Measurements from ENCODE around the gene ARFGEF2.

The ARFGEF2 gene

GRCh38 chr20:48912065-48912464, 9.4 kb upstream of the ARFGEF2 start:
- no peak overlapping the region for H3K27ac ChIP-seq (ENCODE audit: low read depth in 2 of 2, low read length in 2 of 2)
- no peaks in the 10 kb centered on the region for H3K4me1 ChIP-seq (ENCODE audit: control insufficient read depth in 2 of 2, insufficient read depth in 2 of 2, low read length in 2 of 2)
- no peaks in the 10 kb centered on the region for H3K9me3 ChIP-seq (ENCODE audit: control insufficient read depth in 2 of 2, low read length in 2 of 2)
- H3K36me3 ChIP-seq (ENCODE audit: control insufficient read depth in 2 of 2, insufficient read depth in 2 of 2, low read length in 2 of 2), result no peaks in the 10 kb centered on the region
- no peaks in the 10 kb centered on the region for H3K27me3 ChIP-seq (ENCODE audit: control insufficient read depth in 2 of 2, insufficient read depth in 2 of 2, low read length in 2 of 2)
- H3K4me3 ChIP-seq (ENCODE audit: low read length in 2 of 2), result no peak overlapping the region
- H3K9ac ChIP-seq (ENCODE audit: low read depth in 1 of 2, low read length in 2 of 2), result no peak overlapping the region

GRCh38 chr20:48916699-48917098, 4.8 kb upstream of the ARFGEF2 start:
- Histone ChIP-seq H3K4me3 (ENCODE audit: low read length in 2 of 2) (no peak overlapping the region), H3K4me1 (ENCODE audit: control insufficient read depth in 2 of 2, insufficient read depth in 2 of 2, low read length in 2 of 2) (peaks cover 7 to 14% of the 10 kb centered on the region in 2 donors), H3K27ac (ENCODE audit: low read depth in 2 of 2, low read length in 2 of 2) (no peak overlapping the region), H3K9me3 (ENCODE audit: control insufficient read depth in 2 of 2, low read length in 2 of 2) (no peaks in the 10 kb centered on the region), H3K9ac (ENCODE audit: low read depth in 1 of 2, low read length in 2 of 2) (no peak overlapping the region), H3K27me3 (ENCODE audit: control insufficient read depth in 2 of 2, insufficient read depth in 2 of 2, low read length in 2 of 2) (no peaks in the 10 kb centered on the region), H3K36me3 (ENCODE audit: control insufficient read depth in 2 of 2, insufficient read depth in 2 of 2, low read length in 2 of 2) (no peaks in the 10 kb centered on the region)

- no peak overlapping the region for H3K27ac ChIP-seq (ENCODE audit: low read depth in 2 of 2, low read length in 2 of 2)
Observed at GRCh38 chr20:48919336-48919881, 2.1 kb upstream of the ARFGEF2 start.

GRCh38 chr20:48919882-48920526, 1.5 kb upstream of the ARFGEF2 start:
- Histone ChIP-seq H3K9ac (ENCODE audit: low read depth in 1 of 2, low read length in 2 of 2) (peak overlapping the region; percentile 69 to 98), H3K4me1 (ENCODE audit: control insufficient read depth in 2 of 2, insufficient read depth in 2 of 2, low read length in 2 of 2) (peaks cover 27 to 36% of the 10 kb centered on the region in 2 donors), H3K27ac (ENCODE audit: low read depth in 2 of 2, low read length in 2 of 2) (peak overlapping the region; percentile 94 to 98), H3K9me3 (ENCODE audit: control insufficient read depth in 2 of 2, low read length in 2 of 2) (no peaks in the 10 kb centered on the region), H3K27me3 (ENCODE audit: control insufficient read depth in 2 of 2, insufficient read depth in 2 of 2, low read length in 2 of 2) (no peaks in the 10 kb centered on the region), H3K36me3 (ENCODE audit: control insufficient read depth in 2 of 2, insufficient read depth in 2 of 2, low read length in 2 of 2) (no peaks in the 10 kb centered on the region), H3K4me3 (ENCODE audit: low read length in 2 of 2) (peak overlapping the region in 1 of 2 donors; percentile 98)

More at GRCh38 chr20:48919336-48919881, 2.1 kb upstream of the ARFGEF2 start:
- H3K9me3 ChIP-seq (ENCODE audit: control insufficient read depth in 2 of 2, low read length in 2 of 2), result no peaks in the 10 kb centered on the region
- no peaks in the 10 kb centered on the region for H3K27me3 ChIP-seq (ENCODE audit: control insufficient read depth in 2 of 2, insufficient read depth in 2 of 2, low read length in 2 of 2)
- peaks cover 22 to 31% of the 10 kb centered on the region in 2 donors for H3K4me1 ChIP-seq (ENCODE audit: control insufficient read depth in 2 of 2, insufficient read depth in 2 of 2, low read length in 2 of 2)
- H3K4me3 ChIP-seq (ENCODE audit: low read length in 2 of 2), result no peak overlapping the region
- H3K36me3 ChIP-seq (ENCODE audit: control insufficient read depth in 2 of 2, insufficient read depth in 2 of 2, low read length in 2 of 2), result no peaks in the 10 kb centered on the region
- no peak overlapping the region for H3K9ac ChIP-seq (ENCODE audit: low read depth in 1 of 2, low read length in 2 of 2)

DNA sequence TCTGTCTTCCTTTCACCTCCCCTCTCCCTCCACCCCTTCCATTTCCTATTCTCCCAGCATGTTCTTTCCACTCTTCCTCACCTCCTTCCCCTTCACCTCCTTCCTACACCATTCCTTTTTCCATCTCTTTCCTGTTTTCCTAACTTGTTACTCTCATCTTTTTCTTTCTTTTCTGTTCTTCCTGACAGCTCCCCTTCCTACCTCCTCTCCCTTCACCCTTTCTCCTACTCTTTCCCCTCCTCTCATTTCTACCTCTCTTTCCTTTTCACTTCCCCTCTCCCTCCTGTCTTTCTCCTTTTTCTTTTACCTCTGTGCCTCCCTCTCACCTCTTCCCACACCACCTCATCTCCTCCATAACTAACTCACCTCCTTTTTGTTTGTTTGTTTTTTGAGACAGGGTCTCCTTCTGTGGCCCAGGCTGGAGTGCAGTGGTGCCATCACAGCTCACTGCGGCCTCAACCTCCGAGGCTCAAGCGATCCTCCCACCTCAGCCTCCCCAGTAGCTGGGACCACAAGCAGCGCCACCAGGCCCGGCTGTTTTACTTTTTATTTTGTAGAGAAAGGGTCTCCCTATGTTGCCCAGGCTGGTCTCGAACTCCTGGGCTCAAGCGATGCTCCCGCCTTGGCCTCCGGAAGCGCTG, 864 bp upstream of the ARFGEF2 start:
- Histone ChIP-seq H3K27me3 (ENCODE audit: control insufficient read depth in 2 of 2, insufficient read depth in 2 of 2, low read length in 2 of 2) (no peaks in the 10 kb centered on the region), H3K9me3 (ENCODE audit: control insufficient read depth in 2 of 2, low read length in 2 of 2) (no peaks in the 10 kb centered on the region), H3K4me3 (ENCODE audit: low read length in 2 of 2) (peak overlapping the region; percentile 84 to 98), H3K36me3 (ENCODE audit: control insufficient read depth in 2 of 2, insufficient read depth in 2 of 2, low read length in 2 of 2) (no peaks in the 10 kb centered on the region), H3K4me1 (ENCODE audit: control insufficient read depth in 2 of 2, insufficient read depth in 2 of 2, low read length in 2 of 2) (peaks cover 29 to 38% of the 10 kb centered on the region in 2 donors), H3K9ac (ENCODE audit: low read depth in 1 of 2, low read length in 2 of 2) (peak overlapping the region; percentile 69 to 98), H3K27ac (ENCODE audit: low read depth in 2 of 2, low read length in 2 of 2) (peak overlapping the region; percentile 94 to 98)

DNA sequence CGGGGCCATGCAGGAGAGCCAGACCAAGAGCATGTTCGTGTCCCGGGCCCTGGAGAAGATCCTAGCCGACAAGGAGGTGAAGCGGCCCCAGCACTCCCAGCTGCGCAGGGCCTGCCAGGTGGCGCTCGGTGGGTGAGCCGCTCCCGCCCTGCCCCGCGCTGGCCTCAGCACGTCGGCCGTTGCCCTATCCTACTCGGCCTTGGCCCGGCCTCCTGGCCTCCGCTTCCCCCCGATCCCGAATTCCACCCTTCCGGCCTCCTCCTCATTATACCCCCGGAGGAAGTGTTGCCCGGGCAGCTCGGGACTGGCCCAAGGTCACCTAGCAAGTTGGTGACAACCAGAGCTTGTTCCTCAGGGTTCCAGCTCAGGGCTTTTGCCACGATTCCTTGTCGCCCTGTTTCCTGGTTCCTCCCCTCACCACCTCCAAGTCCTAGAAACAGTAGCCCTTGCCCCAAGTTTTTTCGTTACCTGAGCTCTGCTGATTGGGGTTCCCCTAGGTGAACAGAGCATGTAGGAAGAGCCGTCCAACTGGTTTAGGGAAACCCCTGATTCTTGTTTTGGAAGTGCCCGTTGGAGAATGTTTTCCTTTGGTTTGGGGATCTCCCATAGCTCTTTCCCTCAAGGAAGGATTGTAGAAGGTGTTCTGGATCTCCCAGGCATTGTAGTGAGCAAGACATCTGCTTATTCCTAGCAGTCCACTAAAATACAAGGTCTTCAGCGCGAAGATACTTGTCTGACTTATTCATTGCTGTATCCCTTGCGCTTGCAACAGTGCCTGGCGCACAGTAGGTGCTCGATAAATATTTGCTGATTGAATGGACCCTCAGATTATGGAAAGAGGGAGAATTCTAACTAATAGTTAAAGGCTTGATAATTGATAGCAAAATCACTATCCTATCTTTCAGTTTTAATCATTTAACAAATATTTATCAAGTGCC, 641 bp downstream of the ARFGEF2 start:
- H3K4me1 ChIP-seq (ENCODE audit: control insufficient read depth in 2 of 2, insufficient read depth in 2 of 2, low read length in 2 of 2), result peaks cover 36 to 48% of the 10 kb centered on the region in 2 donors
- H3K9ac ChIP-seq (ENCODE audit: low read depth in 1 of 2, low read length in 2 of 2), result peak overlapping the region; percentile 69 to 98
- H3K9me3 ChIP-seq (ENCODE audit: control insufficient read depth in 2 of 2, low read length in 2 of 2), result no peaks in the 10 kb centered on the region
- peak overlapping the region; percentile 84 to 98 for H3K4me3 ChIP-seq (ENCODE audit: low read length in 2 of 2)
- H3K36me3 ChIP-seq (ENCODE audit: control insufficient read depth in 2 of 2, insufficient read depth in 2 of 2, low read length in 2 of 2), result no peaks in the 10 kb centered on the region
- H3K27me3 ChIP-seq (ENCODE audit: control insufficient read depth in 2 of 2, insufficient read depth in 2 of 2, low read length in 2 of 2), result no peaks in the 10 kb centered on the region
- peak overlapping the region; percentile 94 to 98 for H3K27ac ChIP-seq (ENCODE audit: low read depth in 2 of 2, low read length in 2 of 2)

DNA sequence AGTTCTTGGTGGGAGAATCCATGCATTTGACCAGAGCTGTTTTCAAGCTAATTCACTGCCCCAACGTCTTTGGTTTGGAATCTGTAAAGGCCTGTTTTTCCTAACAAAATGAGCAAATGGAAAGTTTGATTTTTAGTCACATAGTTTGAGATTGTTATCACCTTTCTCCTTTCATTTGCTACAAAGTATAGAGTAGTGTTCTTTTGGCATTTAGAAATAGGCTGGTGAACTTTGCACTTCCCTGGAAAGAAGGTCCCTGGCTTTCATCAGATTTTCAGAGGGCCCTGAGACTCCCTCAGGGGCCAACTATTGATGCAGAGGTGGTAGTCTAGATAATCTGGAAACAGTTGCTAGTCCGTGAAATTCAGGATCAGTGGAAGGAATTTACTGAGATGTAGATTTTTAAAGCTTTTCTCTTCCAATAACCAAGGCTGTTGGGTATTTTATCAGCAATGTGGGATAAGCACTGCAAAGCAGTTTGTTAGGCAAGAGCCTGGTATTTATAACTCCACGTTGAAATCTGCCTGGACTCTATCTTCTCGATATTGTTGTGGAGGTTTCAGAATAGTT, 1.7 kb downstream of the ARFGEF2 start:
- H3K4me1 ChIP-seq (ENCODE audit: control insufficient read depth in 2 of 2, insufficient read depth in 2 of 2, low read length in 2 of 2), result peaks cover 36 to 46% of the 10 kb centered on the region in 2 donors
- H3K9me3 ChIP-seq (ENCODE audit: control insufficient read depth in 2 of 2, low read length in 2 of 2), result no peaks in the 10 kb centered on the region
- H3K27me3 ChIP-seq (ENCODE audit: control insufficient read depth in 2 of 2, insufficient read depth in 2 of 2, low read length in 2 of 2), result no peaks in the 10 kb centered on the region
- H3K27ac ChIP-seq (ENCODE audit: low read depth in 2 of 2, low read length in 2 of 2), result peak overlapping the region; percentile 94 to 98
- no peaks in the 10 kb centered on the region for H3K36me3 ChIP-seq (ENCODE audit: control insufficient read depth in 2 of 2, insufficient read depth in 2 of 2, low read length in 2 of 2)
- H3K4me3 ChIP-seq (ENCODE audit: low read length in 2 of 2), result peak overlapping the region; percentile 36 to 84
- H3K9ac ChIP-seq (ENCODE audit: low read depth in 1 of 2, low read length in 2 of 2), result peak overlapping the region; percentile 9 to 98

- Histone ChIP-seq H3K4me1 (ENCODE audit: control insufficient read depth in 2 of 2, insufficient read depth in 2 of 2, low read length in 2 of 2) (peaks cover 46 to 57% of the 10 kb centered on the region in 2 donors), H3K27me3 (ENCODE audit: control insufficient read depth in 2 of 2, insufficient read depth in 2 of 2, low read length in 2 of 2) (no peaks in the 10 kb centered on the region), H3K36me3 (ENCODE audit: control insufficient read depth in 2 of 2, insufficient read depth in 2 of 2, low read length in 2 of 2) (no peaks in the 10 kb centered on the region), H3K9me3 (ENCODE audit: control insufficient read depth in 2 of 2, low read length in 2 of 2) (no peaks in the 10 kb centered on the region), H3K9ac (ENCODE audit: low read depth in 1 of 2, low read length in 2 of 2) (peak overlapping the region; percentile 27 to 38), H3K27ac (ENCODE audit: low read depth in 2 of 2, low read length in 2 of 2) (peak overlapping the region; percentile 78 to 94), H3K4me3 (ENCODE audit: low read length in 2 of 2) (peak overlapping the region; percentile 12 to 37)
Observed at GRCh38 chr20:48924756-48925109, 3.2 kb downstream of the ARFGEF2 start.

DNA sequence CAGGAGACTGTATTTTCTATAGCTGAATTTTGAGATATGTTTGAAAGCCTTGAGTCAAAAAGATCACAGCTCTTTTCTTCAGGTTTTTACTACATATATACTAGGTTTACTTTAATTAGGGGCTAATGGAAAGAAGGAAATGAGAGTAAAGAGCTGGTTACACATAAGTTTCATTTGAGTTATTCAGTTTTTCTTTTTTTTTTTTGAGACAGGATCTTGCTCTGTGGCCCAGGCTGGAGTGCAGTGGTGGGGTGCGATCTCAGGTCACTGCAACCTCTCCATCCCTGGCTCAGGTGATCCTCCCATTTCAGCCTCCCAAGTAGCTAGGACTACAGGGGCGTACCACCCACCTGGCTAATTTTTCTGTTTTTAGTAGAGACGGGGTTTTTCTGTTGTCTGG, 4.8 kb downstream of the ARFGEF2 start:
- Histone ChIP-seq H3K27me3 (ENCODE audit: control insufficient read depth in 2 of 2, insufficient read depth in 2 of 2, low read length in 2 of 2) (no peaks in the 10 kb centered on the region), H3K36me3 (ENCODE audit: control insufficient read depth in 2 of 2, insufficient read depth in 2 of 2, low read length in 2 of 2) (no peaks in the 10 kb centered on the region), H3K9ac (ENCODE audit: low read depth in 1 of 2, low read length in 2 of 2) (no peak overlapping the region), H3K4me1 (ENCODE audit: control insufficient read depth in 2 of 2, insufficient read depth in 2 of 2, low read length in 2 of 2) (peaks cover 40 to 61% of the 10 kb centered on the region in 2 donors), H3K4me3 (ENCODE audit: low read length in 2 of 2) (no peak overlapping the region), H3K27ac (ENCODE audit: low read depth in 2 of 2, low read length in 2 of 2) (peak overlapping the region in 1 of 2 donors; percentile 40), H3K9me3 (ENCODE audit: control insufficient read depth in 2 of 2, low read length in 2 of 2) (no peaks in the 10 kb centered on the region)

Data from mucosa of rectum (tissue), 2 donors.